ENCODE measurements around the gene CAD.

The CAD gene

GRCh38 chr2:27281442-27281841 lies 64.3 kb downstream of the CAD start:
- DNase-seq (ENCODE audit: extremely low read depth, low read depth), result no peak
- TF ChIP-seq CTCF (IDR thresholded peaks at IDR 0.05; ENCODE audit: low read depth, low read length), result no peak

GRCh38 chr2:27281855-27282559 lies 64.8 kb downstream of the CAD start, which contains the start of gene TRIM54:
TRIM54 (plus strand) TSS chr2:27282429; CDS start chr2:27282732, 303 bp downstream.
- no peak for DNase-seq (ENCODE audit: extremely low read depth, low read depth)
- TF ChIP-seq CTCF (IDR thresholded peaks at IDR 0.05; ENCODE audit: low read depth, low read length), result no peak

- no peak for DNase-seq (ENCODE audit: extremely low read depth, low read depth)
- no peak for TF ChIP-seq CTCF (IDR thresholded peaks at IDR 0.05; ENCODE audit: low read depth, low read length)
Observed at GRCh38 chr2:27282892-27283291, 65.7 kb downstream of the CAD start.

- TF ChIP-seq CTCF (IDR thresholded peaks at IDR 0.05; ENCODE audit: low read depth, low read length), result no peak
- DNase-seq (ENCODE audit: extremely low read depth, low read depth), result no peak
Observed at GRCh38 chr2:27284996-27285395, 67.8 kb downstream of the CAD start.

GRCh38 chr2:27285481-27285880 lies 68.3 kb downstream of the CAD start:
- no peak for TF ChIP-seq CTCF (IDR thresholded peaks at IDR 0.05; ENCODE audit: low read depth, low read length)
- DNase-seq (ENCODE audit: extremely low read depth, low read depth), result no peak

- TF ChIP-seq CTCF (IDR thresholded peaks at IDR 0.05; ENCODE audit: low read depth, low read length), result no peak
- DNase-seq (ENCODE audit: extremely low read depth, low read depth), result no peak
Observed at GRCh38 chr2:27288610-27289009, 71.4 kb downstream of the CAD start.

GRCh38 chr2:27290549-27290948 lies 73.4 kb downstream of the CAD start:
- DNase-seq (ENCODE audit: extremely low read depth, low read depth), result no peak
- TF ChIP-seq CTCF (IDR thresholded peaks at IDR 0.05; ENCODE audit: low read depth, low read length), result no peak

Data from AG09319 (cell line).